Heart left ventricle (tissue), 13 donors: ENCODE results near the gene CST7.

Source experiments
- POLR2A ChIP-seq, 2 donors: fragments of 450-650 bp; IDR thresholded peaks; one replicate each; pipeline ENCODE4 v1.6.1; 2017; ENCODE audit warnings: antibody characterized with exemption in 2 of 2, mild to moderate bottlenecking in 2 of 2, moderate library complexity in 2 of 2
- TF ChIP-seq, protein P1 (sequence below), 12 donors: fragments of 200-600 bp; sonication (generic) in 4 of 12; IDR thresholded peaks; one replicate each; pipeline versions ENCODE4 v1.5.0 to v1.8.0; 2018 to 2022; ENCODE audit warnings: antibody characterized with exemption in 12 of 12, mild to moderate bottlenecking in 5 of 12
- donor health status: ischemic (EF 13 %, LVEDD 7.1; RV severe dilation, severe dysfunction).
- donor health status: DM: no; HTN: yes; CAD: no.
- donor health status: DM: no; HTN: no; CAD: no.
- donor health status: ischemic (EF 25% LVEDD 6.9; RV normal size, moderate dysfunction).
- donor health status: ischemic (EF 25% LVEDD 5.7; RV mildly dilated, moderate dysfunction).
- donor health status: ischemic (EF 35%, LVEDD 5.7; RV mildly dilated, moderate dysfunction).
- donor health status: nonischemic (EF 11% LVEDD 7.7; RV severe dilation, severe dysfunction).
- donor health status: DM: yes; HTN: yes; CAD: no.
- donor health status: PGD.
- donor health status: ischemic (EF 29% LVEDD 5.4; RV normal size, mild dysfunction).
- donor health status: nonischemic (EF 23%, LVEDD 6.1; RV moderate dilation, normal function).

DNA sequence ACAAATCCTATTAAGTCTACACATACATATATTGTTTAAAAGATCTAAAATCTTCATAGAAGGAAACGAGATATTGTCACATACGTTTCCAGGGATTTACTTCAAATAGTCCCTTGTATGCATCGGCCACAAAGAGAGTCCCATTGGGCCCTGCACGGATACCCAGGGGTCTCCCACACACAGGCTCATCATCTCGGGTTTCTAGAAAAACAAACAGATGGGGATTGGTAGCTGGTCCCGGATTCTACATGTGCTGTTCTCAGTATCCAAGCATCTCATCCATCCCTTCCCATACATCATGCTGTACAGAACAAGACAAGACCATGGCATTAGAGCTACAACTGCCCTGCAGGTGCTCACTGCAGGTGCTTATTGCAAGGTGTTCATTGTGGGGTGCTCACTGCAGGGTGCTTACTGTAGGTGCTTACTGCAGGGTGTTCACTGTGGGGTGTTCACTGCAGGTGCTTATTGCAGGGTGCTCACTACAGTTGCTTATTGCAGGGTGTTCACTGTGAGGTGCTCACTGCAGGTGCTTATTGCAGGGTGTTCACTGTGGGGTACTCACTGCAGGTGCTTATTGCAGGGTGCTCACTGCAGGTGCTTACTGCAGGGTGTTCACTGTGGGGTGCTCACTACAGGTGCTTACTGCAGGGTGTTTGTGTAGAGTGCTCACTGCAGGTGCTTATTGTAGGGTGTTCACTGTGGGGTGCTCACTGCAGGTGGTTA lies 22.5 kb downstream of the CST7 start:
- TF ChIP-seq POLR2A (IDR thresholded peaks at IDR 0.05): no peak
- TF ChIP-seq, protein P1, sequence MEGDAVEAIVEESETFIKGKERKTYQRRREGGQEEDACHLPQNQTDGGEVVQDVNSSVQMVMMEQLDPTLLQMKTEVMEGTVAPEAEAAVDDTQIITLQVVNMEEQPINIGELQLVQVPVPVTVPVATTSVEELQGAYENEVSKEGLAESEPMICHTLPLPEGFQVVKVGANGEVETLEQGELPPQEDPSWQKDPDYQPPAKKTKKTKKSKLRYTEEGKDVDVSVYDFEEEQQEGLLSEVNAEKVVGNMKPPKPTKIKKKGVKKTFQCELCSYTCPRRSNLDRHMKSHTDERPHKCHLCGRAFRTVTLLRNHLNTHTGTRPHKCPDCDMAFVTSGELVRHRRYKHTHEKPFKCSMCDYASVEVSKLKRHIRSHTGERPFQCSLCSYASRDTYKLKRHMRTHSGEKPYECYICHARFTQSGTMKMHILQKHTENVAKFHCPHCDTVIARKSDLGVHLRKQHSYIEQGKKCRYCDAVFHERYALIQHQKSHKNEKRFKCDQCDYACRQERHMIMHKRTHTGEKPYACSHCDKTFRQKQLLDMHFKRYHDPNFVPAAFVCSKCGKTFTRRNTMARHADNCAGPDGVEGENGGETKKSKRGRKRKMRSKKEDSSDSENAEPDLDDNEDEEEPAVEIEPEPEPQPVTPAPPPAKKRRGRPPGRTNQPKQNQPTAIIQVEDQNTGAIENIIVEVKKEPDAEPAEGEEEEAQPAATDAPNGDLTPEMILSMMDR (IDR thresholded peaks at IDR 0.05): no peak
